Glomerular visceral epithelial cell (primary cell): ENCODE data around the gene IL6R.

Experiments
- DNase-seq: peaks from one replicate; pipeline ENCODE4 v3.0.0-alpha.2; 2016; ENCODE audit errors: extremely low spot score

Gene IL6R

DNA sequence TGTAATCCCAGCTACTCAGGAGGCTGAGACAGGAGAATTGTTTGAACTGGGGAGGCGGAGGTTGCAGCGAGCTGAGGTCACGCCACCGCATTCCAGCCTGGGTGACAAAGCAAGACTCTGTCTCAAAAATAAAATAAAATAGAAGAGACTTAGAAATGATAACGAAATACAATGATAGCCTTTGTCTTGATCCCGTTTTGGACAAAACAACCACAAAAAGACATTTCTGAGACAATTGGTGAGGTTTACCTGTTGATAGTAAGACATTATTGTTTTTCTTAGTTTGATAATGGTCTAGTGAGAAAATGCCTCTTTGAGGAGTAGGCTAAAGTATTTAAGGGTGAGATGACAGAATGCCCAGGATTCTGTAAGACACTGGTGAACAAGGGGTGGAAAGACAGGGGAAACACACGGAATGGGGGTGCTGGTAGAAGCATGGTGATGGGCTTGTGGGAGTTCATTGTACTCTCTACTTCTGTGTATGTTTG is 109.0 kb downstream of the IL6R start:
- no peak for DNase-seq

DNA sequence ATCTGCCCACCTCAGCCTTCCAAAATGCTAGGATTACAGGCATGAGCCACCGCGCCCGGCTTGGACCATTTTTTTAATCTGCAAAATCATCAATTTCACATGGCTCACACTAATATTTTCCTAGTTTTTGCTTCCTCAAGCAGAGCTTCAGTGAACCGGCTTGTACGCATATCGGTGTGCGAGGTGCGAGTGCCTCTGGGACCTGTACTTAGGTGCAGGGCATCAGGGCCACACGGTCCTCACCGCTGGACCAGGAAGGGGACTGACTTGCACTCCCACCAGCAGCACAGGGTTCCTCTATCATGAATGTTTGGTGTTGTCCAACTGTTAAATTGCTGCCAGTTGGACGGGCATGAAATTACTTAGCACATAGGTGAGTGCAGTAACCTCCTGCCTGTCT is 112.5 kb downstream of the IL6R start:
- no peak for DNase-seq
